Measurements from ENCODE around the gene SORCS3. TPM values are rescaled to one million over a fixed set of nuclear protein-coding genes. Genes with fewer than 3 reads are reported as not detected.

Gene SORCS3
- total and polyA plus RNA-seq, 2 of the 4 experiments (the other 2 are of a cell fraction): not detected

DNA sequence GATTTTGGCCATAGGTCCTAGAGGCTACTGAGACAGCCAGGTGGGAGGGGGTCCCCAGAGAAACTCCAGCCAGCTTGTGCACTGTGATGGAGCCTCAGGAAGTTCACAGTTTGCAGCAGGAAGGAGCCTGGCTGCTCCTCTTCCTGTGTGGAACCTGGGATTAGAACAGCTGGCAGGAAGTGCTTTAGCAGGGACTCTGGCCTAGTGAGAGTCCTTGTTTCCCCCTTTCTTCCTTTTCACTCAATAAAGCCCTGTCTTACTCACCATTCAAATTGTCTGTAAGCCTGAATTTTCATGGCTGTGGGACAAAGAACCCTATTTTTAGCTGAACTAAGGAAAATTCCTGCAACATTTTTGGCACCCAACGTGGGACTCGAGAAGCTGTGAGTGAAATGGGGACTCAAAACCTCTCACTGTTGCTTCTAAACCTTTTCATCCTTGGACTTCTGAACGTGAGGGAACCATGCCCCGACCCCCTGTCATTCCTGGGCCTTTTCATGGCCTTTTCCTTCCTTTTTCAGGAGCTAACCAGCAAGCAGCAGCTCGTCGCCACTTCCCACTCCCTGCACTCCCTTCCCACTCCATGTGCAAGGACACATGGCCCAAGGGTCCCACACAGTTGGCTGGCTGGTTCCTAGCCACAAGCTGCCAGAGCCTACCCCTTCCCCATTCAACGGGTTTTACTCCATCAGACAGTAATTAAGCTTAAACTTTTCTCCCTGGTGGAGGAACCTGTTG, 32.8 kb upstream of the SORCS3 start:
- H3K36me3 ChIP-seq (ENCODE audit: control insufficient read depth, insufficient read depth, low read length): no peaks in the 10 kb centered on the region
- no peaks in the 10 kb centered on the region for H3K9me3 ChIP-seq (ENCODE audit: control insufficient read depth, insufficient read depth, low read length)
- H4K20me1 ChIP-seq (ENCODE audit: insufficient read depth, low read length): no peaks in the 10 kb centered on the region
- intact Hi-C loops (cut with micrococcal nuclease) (no loop called here), dilution Hi-C loops (cut with HindIII; ENCODE audit: low sequenced_read_pairs, unreplicated experiment) (no loop called here), in situ Hi-C loops (cut with MboI; ENCODE audit: low sequenced_read_pairs) (no loop called here)
- no peak overlapping the region for H3K14ac ChIP-seq (replicated peaks; ENCODE audit: low read depth, low read length)
- H4K8ac ChIP-seq (ENCODE audit: low read depth in 2 of 2, low read length in 2 of 2): no peak overlapping the region
- no peak overlapping the region for H3K4me2 ChIP-seq (ENCODE audit: low read depth, low read length)
- no peak overlapping the region for H2BK5ac ChIP-seq (ENCODE audit: low read depth, low read length, poor library complexity, severe bottlenecking)
- H3K27ac ChIP-seq (ENCODE audit: insufficient read depth, low read length): no peak overlapping the region
- no peaks in the 10 kb centered on the region for H3K79me1 ChIP-seq (ENCODE audit: low read depth in 1 of 2, low read length in 2 of 2)
- H3K9ac ChIP-seq (ENCODE audit: low read depth, low read length): no peak overlapping the region
- TF ChIP-seq RAD21 (IDR thresholded peaks at IDR 0.05; ENCODE audit: low read length) (no peak), SMC3 (IDR thresholded peaks at IDR 0.05; ENCODE audit: low read depth, low read length) (no peak), FOS (IDR thresholded peaks at IDR 0.05; ENCODE audit: low read depth, low read length) (no peak), BHLHE40 (IDR thresholded peaks at IDR 0.05; ENCODE audit: low read depth, low read length) (no peak), RFX5 (IDR thresholded peaks at IDR 0.05; ENCODE audit: low read depth, low read length) (no peak), CHD1 (IDR thresholded peaks at IDR 0.05; ENCODE audit: low read depth, low read length) (no peak), NFE2L2 (IDR thresholded peaks at IDR 0.05; ENCODE audit: low read depth, low read length) (no peak), MAZ (IDR thresholded peaks at IDR 0.05; ENCODE audit: borderline replicate concordance, low read depth, low read length) (no peak), MAFK (IDR thresholded peaks at IDR 0.05; ENCODE audit: low read depth, low read length) (no peak), CEBPB (IDR thresholded peaks at IDR 0.05; ENCODE audit: low read depth, low read length) (no peak), POLR2A (IDR thresholded peaks at IDR 0.05; ENCODE audit: low read depth, low read length) (no peak), RCOR1 (IDR thresholded peaks at IDR 0.05; ENCODE audit: insufficient replicate concordance, low read length) (no peak)
- TF ChIP-seq, protein P1, sequence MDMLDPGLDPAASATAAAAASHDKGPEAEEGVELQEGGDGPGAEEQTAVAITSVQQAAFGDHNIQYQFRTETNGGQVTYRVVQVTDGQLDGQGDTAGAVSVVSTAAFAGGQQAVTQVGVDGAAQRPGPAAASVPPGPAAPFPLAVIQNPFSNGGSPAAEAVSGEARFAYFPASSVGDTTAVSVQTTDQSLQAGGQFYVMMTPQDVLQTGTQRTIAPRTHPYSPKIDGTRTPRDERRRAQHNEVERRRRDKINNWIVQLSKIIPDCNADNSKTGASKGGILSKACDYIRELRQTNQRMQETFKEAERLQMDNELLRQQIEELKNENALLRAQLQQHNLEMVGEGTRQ (IDR thresholded peaks at IDR 0.05; ENCODE audit: low read depth, low read length): no peak
- H4K91ac ChIP-seq (ENCODE audit: insufficient read depth, low read depth, low read length): no peak overlapping the region
- POLR2A ChIA-PET (ENCODE audit: unreplicated experiment): no interaction called here
- ATAC-seq (ENCODE audit: low read depth) (no peak), DNase-seq (no peak)
- no peak overlapping the region for H3K4ac ChIP-seq (ENCODE audit: low read depth, low read length)
- H4K5ac ChIP-seq (ENCODE audit: low read depth, low read length): no peak overlapping the region
- WGBS, 2 experiments (ENCODE audit: extremely low coverage in 2 of 2, insufficient read length in 1 of 2): 58% methylated on average over 2 of the region's 7 CpGs; no CpG with 5 or more reads in 1 of the 2 experiments
- no peak overlapping the region for H3K4me3 ChIP-seq (ENCODE audit: insufficient read depth, low read depth, low read length)
- no peak overlapping the region for H2AK5ac ChIP-seq (ENCODE audit: low read depth, low read length)
- no peak overlapping the region for H3K18ac ChIP-seq (ENCODE audit: low read depth, low read length)
- no peak overlapping the region for H2BK20ac ChIP-seq (ENCODE audit: low read depth, low read length)
- H2BK15ac ChIP-seq (ENCODE audit: low read depth, low read length): no peak overlapping the region
- H2AK9ac ChIP-seq (replicated peaks; ENCODE audit: low read depth, low read length, poor library complexity): no peak overlapping the region
- no peak overlapping the region for H2BK120ac ChIP-seq (ENCODE audit: low read depth, low read length)
- no peaks in the 10 kb centered on the region for H3K9me1 ChIP-seq (ENCODE audit: insufficient read depth, low read length)
- no peaks in the 10 kb centered on the region for H3K27me3 ChIP-seq (ENCODE audit: control insufficient read depth, insufficient read depth, low read length)
- CTCF ChIA-PET: interaction anchor here (0.7 kb wide), 1 partner anchor 163 kb away, joined by 9 read pairs; no protein-coding TSS in a partner anchor
- H2AFZ ChIP-seq (replicated peaks; ENCODE audit: low read length, poor library complexity): no peak overlapping the region
- H3K4me1 ChIP-seq (ENCODE audit: control insufficient read depth, insufficient read depth, low read length): no peaks in the 10 kb centered on the region
- no peak overlapping the region for H3K56ac ChIP-seq (ENCODE audit: extremely low read depth, insufficient read depth, low read length)
- no TSS peak for BruUV-seq (replicated peaks)
- no peak overlapping the region for H3K23ac ChIP-seq (ENCODE audit: low read depth, low read length)

Data from IMR-90 (cell line).